Endothelial cell of hepatic sinusoid (primary cell): Measurements from ENCODE around the gene SLC6A9.

Source experiments
- in situ Hi-C: cut with HindIII; loops from 2 replicates; pipeline ENCODE4 v1.10.0; 2017; ENCODE audit warnings: low sequenced_read_pairs

The SLC6A9 gene

DNA sequence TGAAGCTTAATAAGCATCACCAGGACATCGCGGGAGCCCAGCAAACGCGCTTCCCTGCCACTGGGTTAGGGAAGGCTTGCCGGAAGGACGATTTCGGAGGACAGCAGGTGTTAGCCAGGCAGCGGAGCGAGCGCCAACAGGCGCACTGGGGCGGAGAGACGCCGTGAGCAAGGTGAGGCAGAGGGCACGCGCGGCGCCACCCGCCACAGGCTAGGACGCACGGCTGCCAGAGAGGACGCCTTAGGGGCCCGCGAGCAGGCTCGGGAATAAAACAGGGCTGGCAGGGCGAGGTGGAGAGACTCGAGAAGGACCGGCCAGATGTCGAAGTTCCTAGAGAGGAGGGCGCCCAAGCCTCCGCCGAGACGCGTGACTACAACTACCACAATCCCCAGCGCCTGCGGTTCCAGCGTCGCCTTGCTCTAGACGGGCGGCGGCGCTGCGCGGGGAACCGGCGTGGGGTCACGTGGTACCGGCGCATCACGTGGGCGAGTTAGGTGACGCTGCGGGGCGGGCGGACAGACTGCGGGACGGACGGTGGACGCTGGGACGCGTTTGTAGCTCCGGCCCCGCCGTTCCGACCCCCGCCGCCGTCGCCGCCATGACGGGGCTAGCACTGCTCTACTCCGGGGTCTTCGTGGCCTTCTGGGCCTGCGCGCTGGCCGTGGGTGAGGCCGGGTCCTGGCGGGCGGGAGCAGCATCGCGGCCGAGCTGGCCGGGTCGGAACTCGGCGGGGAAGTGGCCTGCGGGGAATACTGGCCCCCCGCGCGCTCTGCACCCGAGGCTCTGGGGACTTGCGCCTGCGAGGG is 56.6 kb downstream of the SLC6A9 start, which contains the start of gene ATP6V0B:
Gene ATP6V0B (plus strand): TSS at position 518 of the 806 bp plus-strand sequence. CDS start 81 bp downstream, at position 599.
- in situ Hi-C loops: loop anchor here (5.0 kb wide), 2 partner anchors 37 to 53 kb away; no protein-coding TSS in a partner anchor

DNA sequence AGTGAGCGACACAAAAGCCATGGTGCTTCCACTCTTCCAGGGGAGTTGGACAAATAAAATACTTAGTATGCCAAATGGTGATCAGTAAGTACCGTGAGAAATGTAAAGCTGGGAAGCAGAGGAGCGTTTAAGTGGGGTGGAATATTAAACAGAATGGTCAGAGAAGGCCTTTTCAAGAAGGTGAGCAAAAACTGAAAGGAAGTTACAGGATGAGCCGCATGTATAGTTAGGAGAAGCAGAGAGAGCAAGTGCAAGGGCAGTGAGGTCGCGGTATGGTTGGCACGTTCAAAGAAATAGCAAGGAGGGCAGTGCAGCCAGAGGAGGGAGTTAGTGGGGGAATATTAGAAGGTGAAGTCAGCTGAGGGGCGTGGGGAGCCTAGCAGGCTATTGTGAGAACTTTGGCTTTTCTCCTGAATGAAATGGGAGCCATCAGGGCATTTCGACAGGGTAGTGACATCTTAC is 57.2 kb downstream of the SLC6A9 start:
- in situ Hi-C loops: loop anchor here (5.0 kb wide), 2 partner anchors 37 to 53 kb away; no protein-coding TSS in a partner anchor

DNA sequence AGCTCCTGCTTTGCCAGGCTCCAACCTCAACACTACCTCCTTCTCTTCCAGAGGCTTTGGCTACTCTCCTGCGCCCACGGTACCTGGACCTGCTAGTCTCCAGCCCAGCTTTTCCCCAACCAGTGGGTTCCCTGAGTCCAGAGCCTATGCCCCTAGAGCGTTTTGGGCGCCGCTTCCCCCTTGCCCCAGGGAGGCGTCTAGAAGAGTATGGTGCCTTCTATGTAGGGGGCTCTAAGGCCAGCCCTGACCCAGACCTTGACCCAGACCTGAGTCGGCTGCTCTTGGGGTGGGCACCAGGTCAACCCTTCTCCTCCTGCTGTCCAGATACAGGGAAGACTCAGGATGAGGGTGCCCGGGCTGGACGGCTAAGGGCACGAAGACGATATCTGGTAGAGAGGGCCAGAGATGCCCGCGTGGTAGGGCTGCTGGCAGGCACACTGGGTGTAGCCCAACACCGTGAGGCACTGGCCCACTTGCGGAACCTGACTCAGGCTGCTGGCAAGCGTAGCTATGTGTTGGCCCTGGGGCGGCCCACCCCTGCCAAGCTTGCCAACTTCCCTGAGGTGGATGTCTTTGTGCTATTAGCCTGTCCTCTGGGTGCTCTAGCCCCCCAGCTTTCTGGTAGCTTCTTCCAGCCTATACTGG is 59.8 kb downstream of the SLC6A9 start:
- in situ Hi-C loops: loop anchor here (5.0 kb wide), 2 partner anchors 34 to 56 kb away; no protein-coding TSS in a partner anchor

DNA sequence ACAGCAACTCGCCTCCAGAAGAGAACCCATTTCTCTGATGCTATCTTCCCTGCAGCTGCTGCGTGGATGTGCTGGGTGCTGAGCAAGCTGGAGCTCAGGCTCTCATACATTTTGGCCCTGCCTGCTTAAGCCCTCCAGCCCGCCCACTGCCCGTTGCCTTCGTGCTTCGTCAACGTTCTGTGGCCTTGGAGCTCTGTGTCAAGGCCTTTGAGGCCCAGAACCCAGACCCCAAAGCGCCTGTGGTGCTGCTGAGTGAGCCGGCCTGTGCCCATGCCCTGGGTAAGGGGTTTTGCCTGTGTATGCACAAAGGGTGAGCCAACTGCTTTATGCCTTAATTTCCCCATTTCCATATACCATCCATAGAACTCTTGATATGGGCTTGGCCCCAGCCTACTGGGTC is 60.4 kb downstream of the SLC6A9 start:
- in situ Hi-C loops: loop anchor here (5.0 kb wide), 2 partner anchors 34 to 56 kb away; no protein-coding TSS in a partner anchor

DNA sequence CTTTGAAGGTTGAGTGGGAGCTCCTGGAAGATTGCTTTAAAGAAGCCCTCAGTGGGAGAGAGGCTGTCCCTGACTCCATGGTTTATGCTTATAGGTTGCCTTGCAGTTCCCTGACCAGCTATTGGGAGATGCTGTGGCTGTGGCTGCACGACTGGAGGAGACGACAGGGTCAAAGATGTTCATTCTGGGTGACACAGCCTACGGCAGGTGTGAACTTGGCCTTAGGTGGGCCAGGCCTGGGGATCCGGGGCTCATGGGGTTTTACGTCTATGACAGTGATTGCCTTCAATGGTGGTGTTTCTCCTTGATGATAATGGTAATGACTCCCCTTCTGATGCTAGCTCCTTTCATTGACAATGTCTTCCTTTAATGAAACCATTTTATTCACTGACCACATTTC is 60.8 kb downstream of the SLC6A9 start:
- in situ Hi-C loops: loop anchor here (5.0 kb wide), 2 partner anchors 33 to 57 kb away; no protein-coding TSS in a partner anchor

DNA sequence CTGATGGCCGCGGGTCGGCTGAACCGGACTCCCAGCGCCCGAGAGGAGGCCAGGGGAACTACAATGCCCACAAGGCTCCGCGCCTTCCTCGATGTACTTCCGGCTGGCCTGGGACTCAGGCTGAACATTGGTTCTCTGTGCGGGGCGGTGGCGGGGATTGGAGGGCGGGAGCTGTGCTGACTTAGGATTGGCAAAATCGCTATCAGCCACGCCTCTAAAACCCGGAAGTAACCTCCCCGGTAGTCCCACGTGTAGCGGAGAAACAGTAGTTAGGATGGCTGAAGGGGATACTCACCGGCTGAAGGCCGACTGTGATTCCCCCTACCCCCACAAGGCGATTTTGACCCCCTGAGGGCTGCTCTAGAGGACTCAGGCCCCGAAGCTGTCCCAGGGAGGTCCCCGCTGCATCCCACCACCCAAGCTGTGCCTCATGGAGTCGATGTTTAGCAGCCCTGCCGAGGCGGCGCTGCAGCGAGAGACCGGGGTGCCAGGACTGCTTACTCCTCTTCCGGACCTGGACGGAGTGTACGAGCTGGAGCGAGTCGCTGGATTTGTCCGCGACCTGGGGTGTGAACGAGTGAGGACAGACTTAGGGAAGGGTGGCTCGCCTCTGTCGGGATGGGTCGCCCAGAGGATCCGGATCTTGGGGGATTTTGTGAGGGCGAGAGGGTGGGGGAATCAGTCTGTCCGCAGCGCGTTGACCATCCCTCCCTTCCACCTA is 61.4 kb downstream of the SLC6A9 start, which contains the start of gene DPH2:
Gene DPH2 (plus strand): TSS at position 265 of the 721 bp plus-strand sequence. CDS start 166 bp downstream, at position 431.
- in situ Hi-C loops: loop anchor here (5.0 kb wide), 2 partner anchors 33 to 57 kb away; no protein-coding TSS in a partner anchor

DNA sequence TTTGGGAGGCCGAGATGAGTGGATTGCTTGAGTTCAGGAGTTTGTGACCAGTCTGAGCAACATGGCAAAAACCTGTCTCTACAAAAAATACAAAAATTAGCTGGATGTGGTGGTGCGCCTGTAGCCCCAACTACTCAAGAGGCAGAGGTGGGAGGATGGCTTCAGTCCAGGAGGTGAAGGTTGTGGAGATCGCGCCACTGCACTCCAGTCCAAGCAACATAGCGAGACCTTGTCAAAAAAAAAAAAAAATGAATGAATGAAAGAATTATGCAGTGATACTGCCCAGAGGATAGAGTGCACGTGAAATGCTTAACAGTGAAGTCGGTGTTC is 61.9 kb downstream of the SLC6A9 start:
- in situ Hi-C loops: no loop called here

DNA sequence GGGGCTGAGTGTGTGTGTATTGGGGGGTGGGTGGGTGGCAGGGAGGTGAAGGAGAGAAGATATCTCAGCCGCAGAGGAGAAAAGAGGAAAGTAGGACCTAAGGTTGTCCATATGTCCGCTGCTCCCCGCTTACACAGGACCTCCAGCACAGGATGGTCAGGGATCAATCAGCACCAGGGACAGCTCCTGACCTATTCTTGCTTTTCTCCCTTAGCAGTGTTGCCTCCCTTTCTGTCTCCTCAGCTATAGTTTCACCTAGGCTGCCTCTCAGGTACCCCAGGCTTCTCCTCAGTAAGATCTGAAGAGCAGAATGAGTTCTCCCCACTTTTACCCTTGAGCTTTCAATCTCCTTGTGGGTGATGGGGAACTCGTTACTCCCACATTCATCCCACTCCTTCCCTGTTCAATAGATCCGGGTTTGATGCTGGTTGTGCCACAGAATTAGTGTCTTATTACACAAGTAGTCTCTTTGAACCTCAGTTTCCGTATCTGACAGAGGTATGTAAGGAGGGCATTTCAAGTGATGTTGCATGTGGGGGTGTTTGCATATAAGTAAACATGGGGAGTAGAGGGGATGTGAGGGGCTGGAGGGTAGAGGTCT is 62.8 kb downstream of the SLC6A9 start:
- in situ Hi-C loops: no loop called here

DNA sequence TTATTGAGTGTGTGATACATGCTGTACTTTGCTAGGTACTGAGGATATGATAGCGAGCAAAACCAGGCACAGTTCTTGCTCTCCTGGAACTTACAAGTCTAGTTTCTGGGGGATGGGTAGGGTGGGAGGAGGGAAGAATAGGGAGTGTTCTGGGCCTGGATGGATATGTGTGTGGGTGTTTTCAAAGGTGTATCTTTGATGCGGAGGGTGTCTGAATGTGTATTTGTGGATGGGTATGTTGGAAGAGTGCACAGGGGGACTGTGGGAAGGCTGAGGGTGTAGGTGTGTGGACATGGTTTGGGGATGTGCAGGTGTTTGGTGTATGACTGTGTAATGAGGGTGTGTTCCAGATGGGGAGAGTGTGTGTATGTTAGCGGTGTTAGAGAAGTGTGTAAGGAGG is 65.9 kb downstream of the SLC6A9 start:
- in situ Hi-C loops: no loop called here

DNA sequence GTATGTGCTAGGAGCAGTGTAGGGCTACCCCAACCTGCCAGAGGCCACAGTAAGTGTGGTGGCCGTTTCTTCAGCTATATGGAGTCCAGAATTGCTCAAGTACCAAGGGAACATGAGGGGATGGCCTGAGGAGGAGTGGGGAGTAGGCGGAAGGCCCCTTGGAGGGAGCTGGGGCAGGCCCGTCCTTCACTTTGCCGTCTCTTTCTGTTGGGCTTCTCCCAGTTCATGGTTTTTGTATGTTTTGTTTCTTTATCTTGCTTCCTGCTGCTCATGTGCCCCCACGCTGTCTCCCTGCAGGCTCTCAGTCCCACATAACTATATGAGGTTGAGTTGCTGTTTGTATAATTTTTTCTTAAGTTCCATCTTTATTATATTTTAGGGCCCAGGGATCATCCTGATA is 67.4 kb downstream of the SLC6A9 start:
- in situ Hi-C loops: no loop called here

DNA sequence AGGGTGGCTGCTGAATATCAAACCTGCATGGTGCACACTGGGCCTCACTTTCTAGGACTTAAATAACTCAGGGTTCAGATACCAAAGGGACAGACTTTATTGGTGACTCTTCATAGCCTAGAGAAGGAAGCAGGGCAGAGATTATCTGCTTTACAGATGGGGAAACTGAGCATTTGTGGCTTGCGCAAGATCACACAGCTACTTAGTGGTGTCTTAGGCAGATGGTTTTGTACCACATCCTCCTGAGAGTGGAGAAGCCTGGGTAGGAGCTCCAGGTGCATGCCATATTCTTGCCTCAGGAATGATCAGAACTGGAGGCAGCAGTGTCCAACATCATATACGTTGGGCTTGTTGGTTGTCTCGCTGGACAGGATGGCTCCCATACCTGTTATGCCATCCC is 68.3 kb downstream of the SLC6A9 start:
- in situ Hi-C loops: no loop called here

DNA sequence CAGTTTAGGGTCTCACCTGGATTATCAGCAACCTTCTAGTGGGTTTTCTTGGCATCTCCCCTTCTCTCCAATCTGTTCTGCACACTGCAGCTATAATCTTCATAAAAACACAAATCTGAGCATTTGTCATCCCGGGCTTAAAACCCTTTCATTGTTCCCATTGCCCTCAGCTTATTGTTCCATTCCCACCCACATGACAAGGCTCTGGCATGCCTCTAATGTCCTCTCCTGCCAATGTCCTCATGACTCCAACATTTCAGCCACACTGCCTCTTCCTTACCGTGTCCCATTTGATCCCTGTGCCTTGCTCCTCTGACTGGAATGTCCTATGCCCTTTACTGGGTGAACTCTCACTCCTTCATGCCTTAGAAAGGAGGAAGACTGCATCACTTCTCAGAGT is 68.9 kb downstream of the SLC6A9 start:
- in situ Hi-C loops: no loop called here

DNA sequence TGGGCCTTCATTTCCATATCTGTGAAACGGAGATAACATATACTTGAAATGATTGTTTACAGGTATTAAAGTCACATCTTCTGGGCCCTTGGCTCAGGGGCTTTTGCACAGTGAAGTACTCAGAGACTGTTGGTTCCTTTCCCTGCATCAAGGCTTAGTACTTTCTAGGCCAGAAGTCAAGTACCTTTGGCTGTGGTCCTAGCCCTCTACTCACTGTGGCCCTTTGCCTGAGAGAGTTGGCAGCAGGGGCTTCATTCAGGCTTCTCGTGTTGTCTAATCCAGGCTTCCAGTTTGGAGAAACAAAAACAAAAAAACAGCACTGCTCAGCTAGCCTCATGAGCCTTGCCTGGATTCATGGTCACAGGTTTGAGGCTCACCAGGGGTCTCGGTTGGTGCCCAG is 69.6 kb downstream of the SLC6A9 start:
- in situ Hi-C loops: no loop called here

DNA sequence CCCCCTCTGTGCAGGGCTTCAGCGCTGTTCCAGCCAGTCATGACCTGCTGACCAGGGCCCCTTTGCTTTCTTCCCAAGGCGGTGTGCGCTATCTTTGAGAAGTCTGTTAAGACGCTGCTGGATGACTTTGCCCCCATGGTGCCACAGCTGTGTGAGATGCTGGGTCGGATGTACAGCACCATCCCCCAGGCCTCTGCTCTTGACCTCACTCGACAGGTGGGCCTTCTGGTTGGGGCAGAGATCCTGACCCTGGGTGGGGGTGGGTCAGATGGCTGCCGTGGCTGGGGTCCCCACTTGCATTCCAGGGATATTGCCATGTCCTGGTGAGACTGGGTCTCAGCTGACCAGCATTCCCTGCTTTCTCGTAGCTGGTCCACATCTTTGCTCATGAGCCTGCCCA is 70.5 kb downstream of the SLC6A9 start:
- in situ Hi-C loops: no loop called here

DNA sequence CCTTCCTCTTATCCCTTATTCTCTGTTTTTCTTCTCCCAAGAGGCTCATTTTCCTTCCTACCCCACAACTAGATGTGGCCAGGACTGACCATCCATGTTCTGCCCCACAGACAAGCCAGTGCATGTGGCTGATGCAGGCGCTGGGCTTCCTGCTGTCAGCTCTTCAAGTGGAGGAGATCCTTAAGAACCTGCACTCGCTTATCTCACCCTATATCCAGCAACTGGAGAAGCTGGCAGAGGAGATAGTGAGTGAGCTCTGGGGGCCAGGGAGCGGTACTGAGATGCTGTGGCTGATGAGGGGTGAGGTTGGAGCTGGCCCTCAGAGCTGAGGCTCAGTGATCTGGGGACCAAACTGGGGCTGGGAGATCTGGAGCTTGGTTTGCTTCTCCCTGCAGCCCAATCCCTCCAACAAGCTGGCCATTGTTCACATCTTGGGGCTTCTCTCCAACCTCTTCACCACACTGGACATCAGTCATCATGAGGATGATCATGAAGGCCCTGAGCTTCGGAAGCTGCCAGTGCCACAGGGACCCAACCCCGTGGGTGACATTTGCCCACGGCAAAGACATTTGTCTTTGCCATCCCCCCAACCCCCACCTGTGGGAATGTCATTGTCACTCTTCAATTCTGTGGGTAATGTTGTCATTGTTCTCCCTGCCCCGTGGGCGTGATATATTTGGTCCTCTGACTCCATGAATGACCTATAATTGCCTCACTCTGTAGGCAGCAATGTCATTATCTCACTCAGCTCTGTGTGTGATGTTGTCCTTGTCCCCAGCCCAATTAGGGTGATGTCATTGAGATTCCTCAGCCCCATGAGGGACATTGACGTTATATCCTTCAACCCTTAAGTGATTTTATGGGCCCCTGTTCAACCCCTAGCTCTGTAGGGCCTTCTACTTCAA is 72.7 kb downstream of the SLC6A9 start:
- in situ Hi-C loops: no loop called here

DNA sequence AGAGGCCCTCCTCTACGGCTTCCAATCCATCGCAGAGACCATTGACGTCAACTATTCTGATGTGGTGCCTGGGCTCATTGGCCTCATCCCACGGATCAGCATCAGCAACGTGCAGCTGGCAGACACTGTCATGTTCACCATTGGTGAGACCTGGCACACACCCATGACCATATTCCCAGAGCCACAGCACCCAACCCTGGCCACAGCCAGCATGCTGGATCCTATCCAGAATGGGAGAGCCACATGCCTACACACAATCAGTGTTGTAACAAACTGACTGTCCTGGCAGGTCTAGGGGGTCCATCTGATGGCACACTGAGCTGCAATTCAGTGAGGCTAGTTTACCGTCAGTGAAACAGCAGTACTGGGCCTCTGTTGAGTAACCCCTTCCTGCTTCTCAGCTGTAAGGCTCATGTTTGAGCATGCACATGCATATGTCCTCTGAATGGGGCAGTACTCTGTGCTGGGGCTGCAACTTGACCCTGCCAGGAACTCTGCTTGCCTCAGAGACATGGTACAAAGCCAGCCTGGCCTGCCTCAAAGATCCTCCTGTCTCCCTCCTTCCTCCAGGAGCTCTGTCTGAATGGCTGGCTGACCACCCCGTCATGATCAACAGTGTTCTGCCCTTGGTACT is 73.7 kb downstream of the SLC6A9 start:
- in situ Hi-C loops: no loop called here

DNA sequence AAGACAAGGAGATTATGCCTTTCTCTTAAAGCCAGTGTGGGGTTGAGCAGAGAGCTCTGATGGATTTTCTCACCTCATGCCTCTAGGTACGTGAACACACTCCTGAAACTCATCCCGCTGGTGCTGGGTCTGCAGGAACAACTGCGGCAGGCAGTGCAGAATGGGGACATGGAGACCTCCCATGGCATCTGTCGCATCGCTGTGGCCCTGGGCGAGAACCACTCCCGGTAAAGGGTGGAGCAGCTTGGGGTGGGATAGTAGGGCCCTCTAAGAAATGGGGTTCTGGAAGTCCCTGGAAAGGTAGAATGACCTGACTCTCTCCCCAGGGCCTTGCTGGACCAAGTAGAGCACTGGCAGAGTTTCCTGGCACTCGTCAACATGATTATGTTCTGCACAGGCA is 75.0 kb downstream of the SLC6A9 start:
- in situ Hi-C loops: no loop called here

DNA sequence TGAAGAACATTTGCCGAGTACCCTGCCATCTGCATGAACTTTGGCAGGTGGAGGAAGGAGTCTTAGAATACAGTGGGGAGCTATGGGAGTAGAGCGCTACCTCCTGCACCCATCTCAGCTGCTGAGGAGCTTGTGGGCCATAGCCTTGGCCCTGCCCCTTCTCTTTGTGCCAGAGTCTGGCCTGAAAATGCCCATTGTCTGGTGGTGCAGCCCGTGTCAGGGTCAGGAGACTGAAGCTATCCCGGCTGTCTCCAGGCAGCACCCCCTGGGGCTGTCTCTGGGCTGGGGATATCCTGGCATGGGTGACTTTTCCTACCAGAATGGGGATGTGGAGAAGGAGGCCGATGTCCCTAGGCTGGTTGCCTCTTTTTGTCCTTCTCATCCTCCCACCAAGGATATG is 77.2 kb downstream of the SLC6A9 start:
- in situ Hi-C loops: loop anchor here (5.0 kb wide), 1 partner anchor 38 kb away; the partner anchor contains the start of gene CCDC24

DNA sequence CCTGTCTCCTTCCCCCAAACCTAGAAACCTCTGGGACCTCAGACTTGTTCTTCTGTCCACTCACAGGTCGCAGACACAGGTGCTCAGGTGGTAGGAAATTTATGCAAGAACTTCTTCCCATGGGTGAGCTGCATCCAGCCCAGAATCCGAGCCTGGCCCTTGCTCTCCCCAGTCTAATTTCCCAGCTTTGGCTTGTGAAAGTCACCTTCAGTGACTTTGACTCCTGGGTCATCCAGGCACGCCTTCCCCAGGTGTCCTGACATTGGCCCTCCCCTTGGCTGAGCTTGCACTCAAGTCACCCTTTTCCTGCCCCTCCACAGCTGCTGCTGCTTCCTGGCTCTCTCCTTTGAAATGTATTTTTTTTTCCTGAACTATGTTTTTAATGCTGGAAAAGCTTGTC is 77.9 kb downstream of the SLC6A9 start:
- in situ Hi-C loops: loop anchor here (5.0 kb wide), 1 partner anchor 39 kb away; the partner anchor contains the start of gene CCDC24
